Measurements from ENCODE around the gene MTNR1B.

Gene MTNR1B

GRCh38 chr11:92978271-92979111 is 9.0 kb downstream of the MTNR1B start:
- DNase-seq (ENCODE audit: low spot score): no peak

DNA sequence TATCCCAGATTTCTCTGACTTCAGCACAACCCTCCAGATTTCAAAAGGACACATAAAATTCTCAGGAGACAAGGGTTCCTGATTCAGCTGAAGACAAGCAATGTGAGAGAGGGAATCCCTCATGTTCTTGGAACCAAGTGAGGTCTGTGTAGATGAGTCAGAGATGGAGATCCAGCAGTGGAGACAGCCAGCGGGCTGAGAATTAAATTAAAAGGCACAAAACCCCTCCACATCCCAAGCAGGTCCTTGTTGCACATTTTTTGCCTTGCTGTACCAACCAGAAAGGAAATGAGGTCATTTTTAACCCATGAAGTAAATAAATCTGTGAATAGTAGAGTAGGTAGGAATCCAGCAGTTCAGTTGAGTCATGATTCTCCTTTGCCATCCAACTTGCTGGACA is 9.7 kb downstream of the MTNR1B start:
- no peak for DNase-seq (ENCODE audit: low spot score)

- DNase-seq (ENCODE audit: low spot score): no peak
These were observed 10.9 kb downstream of the MTNR1B start for GRCh38 chr11:92980312-92980711.

GRCh38 chr11:92981508-92982043 is 12.1 kb downstream of the MTNR1B start:
- DNase-seq (ENCODE audit: low spot score): no peak

DNA sequence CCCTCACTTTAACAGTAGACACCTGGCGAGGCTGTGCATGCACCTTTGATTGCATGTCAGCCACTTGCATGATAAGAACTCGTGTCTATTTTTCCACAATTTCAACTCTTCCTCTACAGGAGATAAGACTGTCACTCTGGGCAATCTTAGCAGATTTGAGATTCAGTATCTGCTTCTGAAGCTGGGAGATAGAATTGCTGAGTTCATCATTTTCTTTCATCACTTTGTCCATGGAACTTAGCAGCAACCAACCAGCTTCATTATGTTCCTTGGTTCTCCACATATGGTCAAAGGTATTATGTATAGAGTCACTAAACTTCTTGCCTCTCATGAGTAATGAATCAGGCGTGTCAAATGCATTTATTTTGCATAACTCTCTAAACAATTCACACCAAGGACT is 17.1 kb downstream of the MTNR1B start:
- no peak for DNase-seq (ENCODE audit: low spot score)

- DNase-seq (ENCODE audit: low spot score): no peak
These were observed 23.6 kb downstream of the MTNR1B start for GRCh38 chr11:92993004-92993403.

DNA sequence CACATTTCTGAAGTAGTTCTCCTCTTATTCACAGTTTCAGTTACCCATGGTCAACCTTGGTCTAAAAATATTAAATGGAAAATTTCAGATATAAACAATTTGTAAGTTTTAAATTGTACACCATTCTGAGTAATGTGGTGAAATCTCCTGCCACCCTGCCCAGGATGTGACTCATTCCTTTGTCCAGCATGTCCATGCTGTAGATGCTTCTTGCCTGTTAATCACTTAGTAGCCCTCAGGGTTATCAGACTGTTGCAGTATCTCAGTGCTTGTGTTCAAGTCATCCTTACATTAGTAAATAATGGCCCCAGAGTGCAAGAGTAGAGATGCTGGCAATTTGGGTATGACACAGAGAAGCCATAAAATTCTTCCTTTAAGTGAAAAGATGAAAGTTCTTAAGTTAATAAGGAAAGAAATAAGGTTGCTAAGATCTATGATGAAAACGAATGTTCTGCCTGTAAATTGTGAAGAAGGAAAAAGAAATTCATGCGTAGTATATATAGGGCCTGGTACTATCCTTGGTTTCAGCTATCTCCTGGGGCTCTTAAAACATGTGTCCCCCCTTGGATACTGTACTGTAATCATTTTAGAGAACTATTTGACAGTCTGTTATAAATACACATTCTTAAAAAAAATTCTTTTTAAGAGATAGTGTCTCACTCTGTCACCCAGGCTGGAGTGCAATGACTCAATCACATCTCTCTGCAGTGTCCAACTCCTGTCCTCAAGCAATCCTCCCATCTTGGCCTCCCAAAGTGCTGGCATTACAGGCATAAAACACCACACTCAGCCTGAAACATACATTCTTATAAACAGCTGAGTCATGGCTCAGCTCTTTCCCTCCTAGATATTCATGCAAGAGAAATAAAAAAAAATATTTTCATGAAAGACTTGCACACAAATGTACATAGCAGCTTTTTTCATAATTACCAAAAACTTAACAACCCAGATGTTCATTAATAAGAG is 31.3 kb downstream of the MTNR1B start:
- no peak for DNase-seq (ENCODE audit: low spot score)

- DNase-seq (ENCODE audit: low spot score): no peak
These were observed 32.4 kb downstream of the MTNR1B start for GRCh38 chr11:93001806-93002205.

DNA sequence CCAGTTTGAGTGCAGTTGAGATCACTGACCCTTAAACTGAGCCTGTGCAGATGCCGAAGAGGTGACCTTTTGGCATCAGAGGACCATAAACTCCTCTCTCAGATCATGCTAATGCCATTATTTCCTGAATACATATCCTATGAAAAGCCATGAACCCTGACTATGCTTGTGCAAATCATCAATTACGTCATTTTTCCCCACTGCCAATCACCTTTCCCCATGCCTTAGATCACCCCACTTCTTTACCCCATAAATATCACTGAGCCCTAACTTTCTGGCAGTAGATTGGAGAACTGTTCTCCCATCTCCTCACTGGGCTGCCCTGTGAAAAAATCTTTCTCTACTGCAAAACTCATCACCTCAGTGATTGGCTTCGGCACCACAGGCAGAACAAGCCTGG is 32.9 kb downstream of the MTNR1B start:
- DNase-seq (ENCODE audit: low spot score): no peak

DNA sequence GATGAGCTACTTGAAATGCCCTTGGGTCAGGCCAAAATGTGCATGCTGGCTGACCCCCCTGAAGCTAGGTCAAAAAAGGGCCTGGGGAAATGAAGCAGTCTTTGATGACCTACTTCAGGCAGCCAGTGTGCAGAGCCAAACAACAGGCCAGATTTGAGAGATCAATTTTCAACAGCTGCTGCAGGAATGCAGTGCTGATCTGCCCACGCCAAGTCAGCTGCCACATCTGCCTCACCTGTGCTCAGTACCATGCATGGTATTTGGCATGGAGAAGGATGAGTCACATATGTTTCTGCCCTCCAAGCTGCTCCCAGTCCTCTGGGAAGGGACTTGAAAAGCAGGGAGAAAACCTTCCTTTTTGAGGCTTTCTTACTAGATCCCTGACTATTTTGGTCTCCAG is 35.8 kb downstream of the MTNR1B start:
- DNase-seq (ENCODE audit: low spot score): no peak

- no peak for DNase-seq (ENCODE audit: low spot score)
These were observed 44.2 kb downstream of the MTNR1B start for GRCh38 chr11:93013646-93014045.

GRCh38 chr11:93016595-93016994 is 47.1 kb downstream of the MTNR1B start:
- no peak for DNase-seq (ENCODE audit: low spot score)

DNA sequence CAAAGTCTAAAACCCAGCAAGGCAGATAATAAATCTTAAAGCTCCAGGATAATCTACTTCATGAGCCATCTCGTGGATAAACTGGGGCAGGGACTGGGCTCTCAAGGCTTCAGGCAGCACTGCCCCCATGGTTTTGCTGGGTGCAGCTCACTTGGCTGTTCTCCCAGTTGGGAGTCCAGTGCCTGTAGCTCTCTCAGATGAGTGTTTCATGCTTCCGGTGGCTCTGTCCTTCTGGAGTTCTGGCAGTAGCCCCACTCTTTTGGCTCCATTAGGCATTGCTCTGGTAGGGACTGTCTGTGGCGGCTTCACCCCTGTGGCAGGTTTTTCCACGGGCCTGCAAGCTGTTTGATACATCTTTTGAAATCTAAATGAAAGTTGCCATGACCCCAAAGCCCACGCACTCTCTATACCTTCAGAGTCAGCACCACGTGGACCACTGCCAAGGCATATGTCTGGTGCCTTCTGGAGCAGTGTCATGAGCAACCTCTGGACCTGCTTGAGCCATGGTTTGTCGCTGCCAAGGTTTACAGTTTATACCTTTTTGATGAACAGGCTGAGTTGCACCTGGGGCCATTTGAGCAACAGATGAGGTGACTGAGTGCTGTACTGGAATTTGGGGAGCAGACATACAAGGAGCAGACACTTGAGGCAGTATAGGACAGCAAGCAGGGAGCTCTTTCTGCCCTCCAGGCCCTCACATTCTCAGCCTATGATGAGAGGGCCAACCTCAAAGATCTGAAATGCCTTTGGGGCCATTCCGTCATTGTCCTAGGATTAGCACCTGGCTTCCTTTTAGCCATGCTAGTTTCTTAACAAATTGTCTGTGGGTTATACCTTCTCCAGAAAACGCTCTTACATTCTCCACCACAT is 48.6 kb downstream of the MTNR1B start:
- no peak for DNase-seq (ENCODE audit: low spot score)

- no peak for DNase-seq (ENCODE audit: low spot score)
These were observed 51.0 kb downstream of the MTNR1B start for GRCh38 chr11:93020248-93021046.

DNA sequence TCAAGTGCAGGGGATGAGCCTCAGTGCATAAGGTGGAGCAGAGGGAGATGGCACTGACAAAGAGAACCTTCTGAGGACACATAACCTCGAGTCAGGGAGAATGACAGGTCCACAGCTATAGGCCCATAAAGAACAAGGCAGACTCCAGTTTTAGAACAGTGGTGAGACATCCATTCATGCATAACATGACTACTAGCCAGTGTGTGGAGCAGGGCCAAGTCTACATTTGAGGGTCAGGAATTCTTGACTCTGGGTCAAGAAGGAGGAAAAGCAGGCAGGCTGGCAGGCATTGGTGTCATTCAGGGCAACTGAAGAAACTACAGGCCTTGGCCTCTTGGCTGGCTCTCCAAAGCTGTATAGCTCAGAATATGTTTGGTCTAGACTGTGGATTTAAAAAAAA is 54.9 kb downstream of the MTNR1B start:
- no peak for DNase-seq (ENCODE audit: low spot score)

GRCh38 chr11:93025558-93026255 is 56.3 kb downstream of the MTNR1B start:
- no peak for DNase-seq (ENCODE audit: low spot score)

GRCh38 chr11:93028960-93029522 is 59.6 kb downstream of the MTNR1B start:
- no peak for DNase-seq (ENCODE audit: low spot score)

- no peak for DNase-seq (ENCODE audit: low spot score)
These were observed 61.9 kb downstream of the MTNR1B start for GRCh38 chr11:93031386-93031785.

All from hematopoietic multipotent progenitor cell treated with erythropoietin and hydrocortisone succinate and interleukin-3 and kit ligand, for 17 days (in vitro differentiated cells).